Limb (tissue), 2 donors: ENCODE measurements around the gene LMBRD2.
"Not testable (repeated sequence)": the region's sequence is repeated elsewhere in the genome, so short reads cannot be mapped to it uniquely, and the experiment has no call there.

Experiments used
- DNase-seq, 2 donors: peaks; one replicate each; pipeline ENCODE4 v3.0.0-alpha.2; 2016; ENCODE audit errors: extremely low spot score in 2 of 2

The LMBRD2 gene

DNA sequence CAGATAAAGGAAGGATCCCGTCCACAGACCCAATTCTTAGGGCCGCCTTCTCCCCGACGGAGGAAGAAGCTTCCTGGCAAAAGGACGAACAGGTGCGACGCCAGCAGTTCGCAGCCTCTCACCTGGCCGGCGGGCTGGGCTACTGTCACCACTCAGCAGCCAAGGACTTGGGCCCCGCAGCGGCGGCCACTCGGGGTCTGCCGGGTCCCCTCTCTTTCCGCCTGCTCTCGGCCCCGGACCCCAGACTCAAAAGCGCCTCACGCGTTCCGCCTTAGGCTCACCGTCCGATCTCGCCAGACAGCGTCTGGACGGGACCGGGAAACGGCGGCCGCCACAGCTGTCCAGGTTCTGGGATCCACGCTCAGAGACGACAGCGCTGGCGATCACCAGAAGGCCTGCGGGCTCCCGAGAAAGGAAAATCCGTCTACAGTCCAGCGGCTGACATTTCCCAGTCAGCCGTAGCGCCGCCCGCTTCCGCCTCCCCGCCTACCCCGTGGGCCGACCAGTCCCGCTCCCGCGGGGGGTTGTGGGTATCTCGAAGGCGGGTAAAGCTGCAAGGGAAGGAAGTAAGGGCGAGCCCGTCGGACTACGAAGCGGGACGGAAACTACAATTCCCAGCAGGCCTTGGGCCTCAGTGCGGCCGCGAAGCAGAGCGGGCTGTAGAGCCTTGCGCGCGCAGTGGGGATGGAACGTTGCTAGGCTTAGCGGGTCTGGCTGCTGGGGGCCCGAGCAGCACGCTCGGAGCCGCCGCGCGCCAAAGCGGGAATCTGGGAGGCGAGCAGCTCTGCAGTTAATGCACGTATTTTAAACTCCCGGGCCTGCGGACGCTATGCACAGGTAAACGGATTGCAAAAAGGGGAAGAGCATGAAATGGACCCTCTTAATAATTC, at the start of gene LMBRD2, which contains the start of gene SKP2:
TSS of gene LMBRD2 (minus strand) at position 454 of the 890 bp plus-strand sequence. CDS start 8,538 bp downstream, outside the sequence.
TSS of gene SKP2 (plus strand) at position 678 of the 890 bp plus-strand sequence. CDS start at position 830, 152 bp downstream.
- DNase-seq: peak; percentile 97 to 99

- no peak for DNase-seq
Observed at GRCh38 chr5:36200513-36200912, 48.8 kb upstream of the LMBRD2 start.

GRCh38 chr5:36199620-36200019, 47.9 kb upstream of the LMBRD2 start:
- no peak for DNase-seq

- not testable (repeated sequence) for DNase-seq
Observed at GRCh38 chr5:36198783-36199182, 47.1 kb upstream of the LMBRD2 start.

DNA sequence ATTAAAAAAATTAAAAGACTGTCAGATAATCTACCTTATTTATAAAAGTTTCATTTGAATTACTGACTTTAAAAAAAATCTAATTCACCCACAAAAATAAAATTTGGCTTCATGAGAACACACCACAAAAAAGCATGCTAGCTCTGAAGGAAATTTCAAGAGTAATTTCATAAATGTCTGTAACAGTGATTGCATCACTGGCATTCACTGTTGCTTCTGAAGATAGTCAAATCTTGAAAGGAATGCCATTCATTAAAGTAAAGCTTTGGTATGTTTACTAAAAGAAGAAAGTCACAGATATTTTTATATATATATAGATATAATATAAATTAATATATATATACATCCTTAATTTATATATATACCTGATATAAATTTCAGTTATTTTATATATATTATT, 46.6 kb upstream of the LMBRD2 start:
- no peak for DNase-seq

DNA sequence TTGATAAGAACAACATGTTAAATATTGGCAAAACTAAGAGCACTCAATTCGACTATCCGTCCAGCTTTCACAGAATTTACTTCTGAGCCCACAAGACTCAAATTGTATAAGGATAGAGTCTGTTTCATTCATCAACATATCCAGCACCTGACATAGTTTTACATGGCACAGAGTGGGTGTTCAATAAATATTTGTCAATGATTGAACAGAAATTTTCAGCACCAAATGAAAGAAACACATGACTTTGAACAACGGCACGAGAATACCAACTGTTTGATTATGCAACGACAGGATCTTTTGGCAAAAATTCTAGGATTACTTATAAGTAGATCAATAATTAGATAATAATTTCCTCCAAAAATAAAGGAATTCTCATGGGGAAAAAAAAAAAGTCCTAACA, 42.1 kb upstream of the LMBRD2 start:
- no peak for DNase-seq

DNA sequence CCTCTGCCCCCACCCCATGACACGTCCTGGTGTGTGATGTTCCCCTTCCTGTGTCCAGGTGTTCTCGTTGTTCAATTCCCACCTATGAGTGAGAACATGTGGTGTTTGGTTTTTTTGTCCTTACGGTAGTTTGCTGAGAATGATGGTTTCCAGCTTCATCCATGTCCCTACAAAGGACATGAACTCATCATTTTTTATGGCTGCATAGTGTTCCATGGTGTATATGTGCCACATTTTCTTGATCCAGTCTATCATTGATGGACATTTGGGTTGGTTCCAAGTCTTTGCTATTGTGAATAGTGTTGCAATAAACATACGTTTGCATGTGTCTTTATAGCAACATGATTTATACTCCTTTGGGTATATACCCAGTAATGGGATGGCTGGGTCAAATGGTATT, 32.7 kb upstream of the LMBRD2 start:
- DNase-seq: not testable (repeated sequence)

- DNase-seq: no peak
Observed at GRCh38 chr5:36181774-36182173, 30.1 kb upstream of the LMBRD2 start.

GRCh38 chr5:36180556-36181350, 29.1 kb upstream of the LMBRD2 start:
- DNase-seq: no peak

DNA sequence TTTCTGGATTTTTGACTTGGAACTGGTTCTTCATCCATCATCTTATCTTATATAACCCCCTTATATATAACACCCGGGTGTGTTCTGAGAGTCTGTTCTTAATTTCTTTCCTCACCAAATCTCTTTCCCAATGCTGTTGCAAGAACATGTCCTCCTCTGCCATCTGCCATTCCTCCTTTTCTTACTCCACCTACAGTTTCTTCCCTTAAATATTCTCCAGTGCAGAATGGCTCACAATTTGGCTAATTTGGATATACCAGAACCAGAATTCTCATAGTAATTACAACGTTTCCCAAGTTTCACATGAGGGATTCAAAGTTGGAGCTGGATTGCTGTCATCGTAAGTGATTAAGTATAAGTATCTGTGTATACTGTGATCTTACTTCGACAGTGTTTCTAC, 28.3 kb upstream of the LMBRD2 start:
- no peak for DNase-seq

DNA sequence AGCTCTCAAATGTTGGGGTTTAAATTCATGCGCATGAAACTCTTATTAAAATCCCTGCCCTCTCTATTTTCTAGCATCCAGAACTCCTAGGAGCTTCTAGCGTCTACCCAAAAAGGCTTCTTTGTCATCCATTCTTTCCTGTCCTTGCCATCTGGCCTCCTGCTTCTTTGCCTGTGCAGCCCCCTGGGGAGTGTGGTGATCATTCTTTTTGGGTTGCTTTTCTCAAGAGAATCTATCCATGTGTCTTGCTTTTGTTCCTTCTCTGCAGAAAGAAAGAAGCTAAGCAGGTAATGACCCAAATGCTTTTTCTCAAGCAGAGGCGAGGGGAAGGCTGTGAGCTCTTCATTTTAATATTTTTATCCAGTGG, 26.8 kb upstream of the LMBRD2 start:
- no peak for DNase-seq

DNA sequence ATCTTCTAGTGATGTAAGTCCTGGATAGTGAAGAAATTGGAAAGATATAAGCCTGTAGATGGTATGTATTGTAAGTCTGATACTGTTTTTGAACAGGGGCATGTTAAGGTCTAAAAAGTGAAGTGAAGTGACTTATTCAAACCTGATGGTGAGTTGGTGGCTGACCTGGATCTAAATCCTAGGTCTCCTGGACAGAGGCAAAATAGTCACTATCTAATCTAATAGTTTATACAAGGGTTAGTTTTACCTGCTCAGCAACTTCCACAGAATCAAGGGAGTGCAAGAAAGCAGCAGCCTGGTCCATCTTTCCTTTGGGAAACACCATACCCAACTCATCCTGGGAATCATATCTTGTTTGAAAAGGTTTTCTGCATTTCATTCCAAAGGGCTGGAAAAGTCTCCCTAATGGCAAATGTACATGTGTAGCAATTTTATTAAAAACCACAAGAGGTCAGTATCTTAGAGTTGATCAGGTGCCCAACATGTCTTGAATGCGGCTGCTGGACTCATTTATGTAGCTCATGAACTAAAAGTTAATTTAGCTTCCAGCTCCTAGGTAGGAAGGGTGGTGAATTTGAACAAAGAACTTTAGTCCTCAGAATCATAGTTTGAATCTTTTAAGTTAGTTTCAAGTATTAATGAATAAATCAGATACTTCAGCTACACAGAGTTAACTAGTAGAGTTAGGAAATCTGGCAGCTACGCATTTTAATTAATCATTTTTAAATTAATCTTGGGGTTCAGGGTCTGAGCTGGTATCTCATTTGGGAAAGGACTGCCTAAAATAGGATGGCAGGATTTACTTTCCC, 26.2 kb upstream of the LMBRD2 start:
- DNase-seq: peak in 1 of 2 donors; percentile 73

DNA sequence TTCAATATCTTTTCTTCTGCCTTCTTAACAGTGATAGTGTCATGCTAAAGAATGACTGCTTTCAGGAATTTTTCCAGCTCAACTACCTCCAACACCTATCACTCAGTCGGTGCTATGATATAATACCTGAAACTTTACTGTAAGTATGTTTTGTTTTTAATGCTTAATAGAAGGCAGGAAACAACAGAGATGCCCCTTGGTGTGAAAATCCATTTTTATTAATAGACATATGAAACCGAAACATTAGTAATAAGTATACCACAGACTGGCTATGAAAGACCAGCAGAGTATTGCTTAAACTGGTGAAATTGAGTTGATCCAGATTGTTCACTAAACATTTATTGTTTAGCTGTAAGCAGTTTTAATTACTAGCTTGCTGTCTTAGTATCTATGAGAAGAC, 25.5 kb upstream of the LMBRD2 start:
- no peak for DNase-seq

GRCh38 chr5:36175043-36175442, 23.4 kb upstream of the LMBRD2 start:
- DNase-seq: no peak

DNA sequence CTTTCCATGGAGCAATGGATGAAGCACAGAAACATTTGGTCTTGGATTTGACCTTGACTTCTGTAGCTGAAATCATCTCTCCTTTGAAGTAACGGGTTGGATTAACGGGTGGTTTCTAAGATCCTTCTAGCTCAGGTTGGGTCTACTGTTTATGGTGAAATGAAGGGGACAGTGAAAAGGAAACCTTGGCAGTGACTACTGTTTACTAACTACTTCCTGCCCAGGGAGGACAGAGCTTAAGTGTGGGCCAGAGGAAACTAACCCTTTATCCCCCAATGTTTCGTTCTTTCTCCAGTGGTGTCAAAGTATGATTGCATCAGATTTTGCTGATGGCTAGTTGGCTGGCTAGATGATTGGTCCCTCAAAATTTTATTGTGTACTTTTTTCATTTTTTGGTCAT, 22.4 kb upstream of the LMBRD2 start:
- no peak for DNase-seq

- DNase-seq: no peak
Observed at GRCh38 chr5:36173426-36173825, 21.7 kb upstream of the LMBRD2 start.

DNA sequence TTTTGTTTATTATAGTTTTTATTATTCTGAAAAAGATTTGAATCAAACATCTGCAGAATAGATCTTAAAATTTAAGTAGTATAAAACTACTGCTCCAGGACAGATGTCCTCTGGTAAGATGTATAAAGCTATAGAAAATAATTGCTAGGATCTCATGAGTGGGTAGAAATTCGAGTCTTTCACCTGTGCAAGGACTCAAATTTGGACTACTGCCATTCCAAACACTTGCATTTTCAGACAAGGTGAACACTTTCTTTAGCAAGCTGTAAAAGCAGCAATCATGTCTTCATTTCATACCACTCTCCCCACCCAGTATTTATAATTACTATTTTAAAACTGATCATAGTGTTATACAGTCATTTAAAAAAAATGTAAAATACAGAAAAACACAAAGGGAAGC, 20.9 kb upstream of the LMBRD2 start:
- DNase-seq: no peak

- no peak for DNase-seq
Observed at GRCh38 chr5:36170832-36171424, 19.2 kb upstream of the LMBRD2 start.

GRCh38 chr5:36168737-36169136, 17.1 kb upstream of the LMBRD2 start:
- no peak for DNase-seq

DNA sequence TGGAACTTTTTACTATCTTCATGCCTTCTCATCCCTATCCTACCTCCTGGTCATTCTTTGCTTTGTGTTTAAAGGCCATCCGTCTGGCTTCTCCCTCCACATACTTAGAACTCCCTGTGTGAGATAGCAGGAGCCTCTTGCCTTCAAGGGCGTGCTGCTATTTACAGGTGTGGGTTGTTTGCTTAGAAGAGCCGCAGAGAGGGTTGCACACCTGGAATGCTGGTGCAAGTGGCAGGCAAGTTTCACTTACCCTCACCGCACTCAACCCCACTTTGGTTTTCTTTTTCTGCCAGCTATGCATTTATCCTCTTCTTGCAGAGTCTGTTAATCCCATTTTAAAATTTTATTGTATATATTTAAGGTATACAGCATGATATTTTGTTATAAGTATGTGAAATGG, 12.8 kb upstream of the LMBRD2 start:
- DNase-seq: no peak

DNA sequence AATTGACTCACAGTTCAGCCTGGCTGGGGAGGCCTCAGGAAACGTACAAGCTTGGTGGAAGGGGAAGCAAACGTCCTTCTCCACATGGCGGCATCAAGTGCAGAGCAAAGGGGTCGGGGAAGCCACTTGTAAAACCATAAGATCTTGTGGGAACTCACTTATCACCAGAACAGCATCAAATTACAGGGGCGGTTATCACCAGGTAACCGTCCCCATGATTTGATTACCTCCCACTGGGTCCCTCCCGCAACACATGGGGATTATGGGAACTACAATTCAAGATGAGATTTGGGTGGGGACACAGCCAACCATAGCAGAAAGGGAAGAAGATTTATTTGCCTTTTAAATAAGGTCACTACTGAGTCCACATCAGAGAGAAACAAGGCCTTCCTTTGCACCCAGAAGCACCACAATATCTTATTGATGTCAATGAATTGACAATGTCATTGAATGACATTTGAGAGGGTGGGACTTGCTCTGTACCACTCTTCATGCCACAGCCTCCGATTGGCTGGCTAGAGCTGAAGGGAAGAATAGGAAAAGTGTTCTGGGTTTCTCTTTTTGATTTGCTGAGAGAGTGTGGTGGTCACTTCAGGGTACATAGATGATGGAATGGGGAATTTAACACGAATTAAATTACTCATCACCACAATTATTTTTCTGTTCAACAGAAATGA, 11.3 kb upstream of the LMBRD2 start:
- DNase-seq: no peak
